MM.1S (cell line): ENCODE data around the gene PLA2G6.

Experiments used
- DNase-seq: peaks from one replicate; pipeline ENCODE4 v3.0.0-alpha.2; 2015
- H2AFZ ChIP-seq: fragments of 300-600 bp; sonication (generic); 2 replicates; pipeline ENCODE4 v1.6.0; 2016; ENCODE audit warnings: antibody characterized with exemption, low read length
- H3F3A ChIP-seq: fragments of 300-600 bp; sonication (generic); 2 replicates; pipeline ENCODE4 v1.6.1; 2016; ENCODE audit warnings: mild to moderate bottlenecking, antibody characterized with exemption, low read length, moderate library complexity, mixed read lengths; ENCODE audit not compliant: insufficient read depth
- H3K27ac ChIP-seq: fragments of 300-600 bp; sonication (generic); 2 replicates; pipeline ENCODE4 v1.5.1; 2016; ENCODE audit warnings: mild to moderate bottlenecking, low read length
- H3K27me3 ChIP-seq: fragments of 300-600 bp; sonication (generic); replicated peaks from 2 replicates; pipeline ENCODE4 v1.6.0; 2016; ENCODE audit warnings: low read length; ENCODE audit not compliant: insufficient read depth
- H3K36me3 ChIP-seq: fragments of 300-600 bp; sonication (generic); replicated peaks from 2 replicates; pipeline ENCODE4 v1.6.1; 2016; ENCODE audit warnings: mild to moderate bottlenecking, low read length, mixed read lengths; ENCODE audit not compliant: insufficient read depth
- H3K4me1 ChIP-seq: fragments of 300-600 bp; sonication (generic); 2 replicates; pipeline ENCODE4 v1.6.1; 2016; ENCODE audit warnings: low read length, mixed read lengths
- H3K4me2 ChIP-seq: fragments of 300-600 bp; sonication (generic); 2 replicates; pipeline ENCODE4 v1.6.0; 2016; ENCODE audit warnings: low read depth, low read length
- H3K4me3 ChIP-seq: fragments of 300-600 bp; sonication (generic); 2 replicates; pipeline ENCODE4 v1.5.1; 2016; ENCODE audit warnings: low read length, mixed read lengths
- H3K79me2 ChIP-seq: fragments of 300-600 bp; sonication (generic); 2 replicates; pipeline ENCODE4 v1.6.1; 2016; ENCODE audit warnings: mixed run types, low read length, mixed read lengths
- H3K9ac ChIP-seq: fragments of 300-600 bp; sonication (generic); 2 replicates; pipeline ENCODE4 v1.6.1; 2016; ENCODE audit warnings: low read length, mixed read lengths
- H3K9me2 ChIP-seq: fragments of 300-600 bp; sonication (generic); replicated peaks from 2 replicates; pipeline ENCODE4 v1.6.1; 2016; ENCODE audit warnings: mild to moderate bottlenecking, low read length, mixed read lengths; ENCODE audit not compliant: insufficient read depth
- H3K9me3 ChIP-seq: fragments of 300-600 bp; sonication (generic); replicated peaks from 2 replicates; pipeline ENCODE4 v1.6.1; 2016; ENCODE audit warnings: mild to moderate bottlenecking, low read length, mixed read lengths; ENCODE audit not compliant: insufficient read depth
- H4K20me1 ChIP-seq: fragments of 300-600 bp; sonication (generic); 2 replicates; pipeline ENCODE4 v1.6.1; 2016; ENCODE audit warnings: mild to moderate bottlenecking, low read length, moderate library complexity, mixed read lengths; ENCODE audit not compliant: insufficient read depth
- EZH2 ChIP-seq: fragments of 300-600 bp; sonication (generic); optimal IDR thresholded peaks from 2 replicates; pipeline ENCODE3; 2017; ENCODE audit warnings: low read depth, mild to moderate bottlenecking, antibody characterized with exemption, low read length, mixed read lengths
- EZH2phosphoT487 ChIP-seq: fragments of 300-600 bp; sonication (generic); IDR thresholded peaks from 2 replicates; pipeline ENCODE4 v1.6.1; 2018; ENCODE audit warnings: antibody characterized with exemption, low read length
- TF ChIP-seq, protein P1 (sequence below): fragments of 300-600 bp; sonication (generic); IDR thresholded peaks from 2 replicates; pipeline ENCODE4 v1.5.1; 2016; ENCODE audit warnings: antibody characterized with exemption, low read length, mixed read lengths

Gene PLA2G6

DNA sequence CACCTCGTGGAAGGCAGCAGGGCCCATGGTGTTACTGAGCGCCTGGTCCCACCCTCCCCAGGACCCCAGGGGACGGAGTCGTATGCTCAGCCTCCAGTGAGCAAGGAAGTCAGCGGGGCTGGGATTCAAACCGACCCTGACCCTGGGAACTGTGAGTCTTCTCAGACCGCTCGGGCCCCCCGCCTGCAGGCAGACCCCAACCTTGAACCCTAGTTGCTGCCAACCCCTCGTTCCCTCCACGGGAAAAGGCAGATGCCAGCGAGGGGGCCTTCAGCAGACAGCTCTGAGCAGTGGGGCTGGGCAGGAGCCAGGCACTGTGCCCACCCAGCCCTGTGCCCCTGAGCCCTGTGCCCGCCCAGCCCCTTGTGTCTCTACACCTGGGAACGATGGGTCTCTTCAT lies 104.0 kb downstream of the PLA2G6 start:
- Histone ChIP-seq H3F3A (no peaks in the 10 kb centered on the region), H2AFZ (no peak overlapping the region), H3K27ac (no peak overlapping the region), H3K4me1 (no peaks in the 10 kb centered on the region), H3K36me3 (no peaks in the 10 kb centered on the region), H3K9me2 (no peaks in the 10 kb centered on the region), H3K79me2 (no peaks in the 10 kb centered on the region), H4K20me1 (no peaks in the 10 kb centered on the region), H3K4me3 (no peak overlapping the region), H3K9ac (no peak overlapping the region), H3K9me3 (no peaks in the 10 kb centered on the region), H3K4me2 (no peak overlapping the region), H3K27me3 (no peaks in the 10 kb centered on the region; the same call in 1 of the 2 replicates)
- TF ChIP-seq EZH2 (no peak), EZH2phosphoT487 (no peak)
- TF ChIP-seq, protein P1, sequence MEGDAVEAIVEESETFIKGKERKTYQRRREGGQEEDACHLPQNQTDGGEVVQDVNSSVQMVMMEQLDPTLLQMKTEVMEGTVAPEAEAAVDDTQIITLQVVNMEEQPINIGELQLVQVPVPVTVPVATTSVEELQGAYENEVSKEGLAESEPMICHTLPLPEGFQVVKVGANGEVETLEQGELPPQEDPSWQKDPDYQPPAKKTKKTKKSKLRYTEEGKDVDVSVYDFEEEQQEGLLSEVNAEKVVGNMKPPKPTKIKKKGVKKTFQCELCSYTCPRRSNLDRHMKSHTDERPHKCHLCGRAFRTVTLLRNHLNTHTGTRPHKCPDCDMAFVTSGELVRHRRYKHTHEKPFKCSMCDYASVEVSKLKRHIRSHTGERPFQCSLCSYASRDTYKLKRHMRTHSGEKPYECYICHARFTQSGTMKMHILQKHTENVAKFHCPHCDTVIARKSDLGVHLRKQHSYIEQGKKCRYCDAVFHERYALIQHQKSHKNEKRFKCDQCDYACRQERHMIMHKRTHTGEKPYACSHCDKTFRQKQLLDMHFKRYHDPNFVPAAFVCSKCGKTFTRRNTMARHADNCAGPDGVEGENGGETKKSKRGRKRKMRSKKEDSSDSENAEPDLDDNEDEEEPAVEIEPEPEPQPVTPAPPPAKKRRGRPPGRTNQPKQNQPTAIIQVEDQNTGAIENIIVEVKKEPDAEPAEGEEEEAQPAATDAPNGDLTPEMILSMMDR, result no peak
- DNase-seq, result no peak

DNA sequence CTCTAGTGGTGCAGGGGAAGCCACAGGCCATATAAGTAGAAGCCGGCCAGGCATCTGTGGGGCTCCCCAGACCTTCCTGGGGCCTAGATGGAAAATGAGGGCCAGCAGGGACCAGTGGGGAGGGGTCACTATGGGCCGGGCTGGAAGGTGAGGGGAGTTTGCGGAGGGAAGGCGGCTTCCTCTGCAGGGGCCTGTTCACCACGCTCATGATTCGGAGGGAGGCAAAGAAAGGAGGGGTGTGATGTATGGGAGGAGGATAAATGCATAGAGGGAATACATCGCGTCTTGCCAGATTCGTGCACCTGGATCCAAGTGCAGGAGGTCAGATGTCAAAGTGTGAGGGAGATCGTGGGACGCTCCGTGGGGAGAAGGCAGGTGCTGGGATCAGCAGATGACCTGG lies 104.5 kb downstream of the PLA2G6 start:
- H3K36me3 ChIP-seq, result no peaks in the 10 kb centered on the region
- H3K27me3 ChIP-seq, result no peaks in the 10 kb centered on the region; the same call in 1 of the 2 replicates
- no peak overlapping the region for H2AFZ ChIP-seq
- no peak overlapping the region for H3K9ac ChIP-seq
- H3K4me3 ChIP-seq, result no peak overlapping the region
- H3K4me2 ChIP-seq, result no peak overlapping the region
- H3F3A ChIP-seq, result no peaks in the 10 kb centered on the region
- H3K4me1 ChIP-seq, result no peaks in the 10 kb centered on the region
- H3K27ac ChIP-seq, result no peak overlapping the region
- DNase-seq, result no peak
- TF ChIP-seq, protein P1, result no peak
- TF ChIP-seq EZH2phosphoT487 (no peak), EZH2 (no peak)
- no peaks in the 10 kb centered on the region for H3K9me2 ChIP-seq
- H4K20me1 ChIP-seq, result no peaks in the 10 kb centered on the region
- H3K9me3 ChIP-seq, result no peaks in the 10 kb centered on the region
- no peaks in the 10 kb centered on the region for H3K79me2 ChIP-seq

DNA sequence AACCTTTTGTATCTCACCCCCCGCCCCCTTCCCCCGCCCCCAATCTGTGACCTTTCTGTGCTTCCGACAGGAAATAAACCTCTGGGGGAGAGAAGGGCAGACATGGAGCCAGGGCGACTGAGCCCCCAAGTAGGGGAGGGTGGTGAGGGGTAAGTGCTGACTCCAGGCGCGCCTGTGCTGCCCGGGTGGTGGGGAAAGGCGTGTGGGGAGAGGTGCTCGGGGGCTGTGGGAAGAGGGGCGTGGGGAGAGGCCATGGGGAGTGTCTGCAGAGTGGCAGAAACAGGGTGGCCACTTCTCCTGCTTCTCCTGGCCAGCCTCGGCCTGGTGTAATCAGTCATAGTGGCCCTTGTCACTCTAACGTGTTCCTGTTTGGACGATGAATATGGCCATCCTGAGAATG lies 105.7 kb downstream of the PLA2G6 start:
- no peak for DNase-seq
- H2AFZ ChIP-seq, result no peak overlapping the region
- H3K4me1 ChIP-seq, result peaks cover 5% of the 10 kb centered on the region; the same call in 1 of the 2 replicates
- no peaks in the 10 kb centered on the region for H3K36me3 ChIP-seq
- no peak overlapping the region for H3K4me2 ChIP-seq
- TF ChIP-seq, protein P1, result no peak
- TF ChIP-seq EZH2phosphoT487 (no peak), EZH2 (no peak)
- no peaks in the 10 kb centered on the region for H3K9me2 ChIP-seq
- no peaks in the 10 kb centered on the region for H3F3A ChIP-seq
- H3K9ac ChIP-seq, result no peak overlapping the region
- no peaks in the 10 kb centered on the region for H3K9me3 ChIP-seq
- H3K79me2 ChIP-seq, result no peaks in the 10 kb centered on the region
- H3K27ac ChIP-seq, result no peak overlapping the region
- H3K4me3 ChIP-seq, result no peak overlapping the region
- H4K20me1 ChIP-seq, result no peaks in the 10 kb centered on the region
- no peaks in the 10 kb centered on the region for H3K27me3 ChIP-seq
